EH (cell line): ENCODE data around the gene CIPC.

Experiments
- DNase-seq: peaks from one replicate; pipeline ENCODE4 v3.0.0-alpha.2; 2015; ENCODE audit warnings: low read depth

Gene CIPC

GRCh38 chr14:77151918-77152588 is 54.0 kb downstream of the CIPC start:
- peak; percentile 37 for DNase-seq

- no peak for DNase-seq
These were observed 55.7 kb downstream of the CIPC start for GRCh38 chr14:77153802-77154201.

GRCh38 chr14:77154421-77154820 is 56.4 kb downstream of the CIPC start:
- no peak for DNase-seq

GRCh38 chr14:77155083-77155482 is 57.0 kb downstream of the CIPC start:
- DNase-seq = no peak

GRCh38 chr14:77157740-77158139 is 59.7 kb downstream of the CIPC start:
- DNase-seq = no peak

GRCh38 chr14:77158175-77158881 is 60.3 kb downstream of the CIPC start:
- peak; percentile 79 for DNase-seq

- DNase-seq = no peak
These were observed 60.8 kb downstream of the CIPC start for GRCh38 chr14:77158882-77159255.

- DNase-seq = no peak
These were observed 63.0 kb downstream of the CIPC start for GRCh38 chr14:77161011-77161410.
